ENCODE measurements around the gene APC2. TPM values are rescaled to one million over a fixed set of nuclear protein-coding genes. Genes with fewer than 3 reads are reported as not detected.

The APC2 gene
- total and polyA plus RNA-seq, 10 donors = 0.02 to 0.56 (median 0.14) TPM

GRCh38 chr19:1407528-1408299, 42.2 kb upstream of the APC2 start, which contains the start of gene DAZAP1:
TSS of gene DAZAP1 (plus strand) at chr19:1407586. CDS start at chr19:1407774, 188 bp downstream.
- Histone ChIP-seq H3K4me3 (peak within 1 kb of the TSS; percentile 89 to 98 (median 94)), H3K4me1 (peaks cover 38 to 77% (median 60%) of the 10 kb centered on the region in 6 donors), H3K9me3 (no peaks in the 10 kb centered on the region), H3K36me3 (peaks cover 0 to 36% (median 4%) of the 10 kb centered on the region in 6 donors), H3K27ac (peak within 1 kb of the TSS; percentile 84 to 98 (median 94)), H3K27me3 (replicated peaks in 1 of 7) (peaks cover 0 to 14% (median 0%) of the 10 kb centered on the region in 7 donors)
- TF ChIP-seq POLR2A (IDR thresholded peaks at IDR 0.05) (peak in 1 of 3 donors; percentile 21), CTCF (IDR thresholded peaks at IDR 0.05 in 8 of 11, conservative IDR thresholded peaks at IDR 0.05 in 3 of 11) (no peak), POLR2AphosphoS5 (IDR thresholded peaks at IDR 0.05) (no peak)
- intact Hi-C loops (cut with DNase I; ENCODE audit: low total_unique reads) = loop anchor here (10.0 kb wide), 1 partner anchor 133 kb away; the partner anchor contains the start of gene FAM174C
- 0 to 1% (median 1%) methylated on average over 33 to 121 of the region's 121 CpGs for WGBS, 5 donors
- DNase-seq = peak; percentile 93

GRCh38 chr19:1408300-1409203, 41.4 kb upstream of the APC2 start:
- peak overlapping the region; percentile 84 to 98 (median 94) for H3K27ac ChIP-seq
- H3K9me3 ChIP-seq = no peaks in the 10 kb centered on the region
- peaks cover 0 to 5% (median 0%) of the 10 kb centered on the region in 7 donors for H3K27me3 ChIP-seq (replicated peaks in 1 of 7)
- TF ChIP-seq POLR2AphosphoS5 (IDR thresholded peaks at IDR 0.05) (peak; percentile 59 to 77 (median 71)), POLR2A (IDR thresholded peaks at IDR 0.05) (no peak), CTCF (IDR thresholded peaks at IDR 0.05 in 8 of 11, conservative IDR thresholded peaks at IDR 0.05 in 3 of 11) (no peak)
- H3K36me3 ChIP-seq = peaks cover 0 to 44% (median 13%) of the 10 kb centered on the region in 6 donors
- WGBS, 5 donors = 0 to 10% (median 1%) methylated on average over 4 to 69 of the region's 69 CpGs
- DNase-seq = peak; percentile 90
- peaks cover 40 to 77% (median 64%) of the 10 kb centered on the region in 6 donors for H3K4me1 ChIP-seq
- intact Hi-C loops (cut with DNase I; ENCODE audit: low total_unique reads) = loop anchor here (10.0 kb wide), 1 partner anchor 134 kb away; the partner anchor contains the start of gene FAM174C
- peak overlapping the region; percentile 89 to 98 (median 94) for H3K4me3 ChIP-seq

- TF ChIP-seq POLR2AphosphoS5 (IDR thresholded peaks at IDR 0.05) (no peak), POLR2A (IDR thresholded peaks at IDR 0.05) (no peak), CTCF (IDR thresholded peaks at IDR 0.05 in 8 of 11, conservative IDR thresholded peaks at IDR 0.05 in 3 of 11) (no peak)
- Histone ChIP-seq H3K4me1 (peaks cover 45 to 82% (median 72%) of the 10 kb centered on the region in 6 donors), H3K36me3 (peaks cover 0 to 53% (median 14%) of the 10 kb centered on the region in 6 donors), H3K4me3 (peak overlapping the region; percentile 89 to 98 (median 94)), H3K9me3 (no peaks in the 10 kb centered on the region), H3K27ac (peak overlapping the region; percentile 84 to 98 (median 94)), H3K27me3 (replicated peaks in 1 of 7) (no peaks in the 10 kb centered on the region)
- 57 to 73% (median 63%) methylated on average over 12 to 33 of the region's 33 CpGs for WGBS, 5 donors
- DNase-seq = no peak
- intact Hi-C loops (cut with DNase I; ENCODE audit: low total_unique reads) = loop anchor here (10.0 kb wide), 1 partner anchor 135 kb away; the partner anchor contains the start of gene FAM174C
These were observed 40.5 kb upstream of the APC2 start for GRCh38 chr19:1409204-1410005.
